Measurements from ENCODE around the gene SNRK. TPM values are rescaled to one million over a fixed set of nuclear protein-coding genes. Genes with fewer than 3 reads are reported as not detected.

The SNRK gene
- total and polyA plus RNA-seq, 9 of the 15 experiments (the other 6 are each of a cell fraction or from before 2014, with no cell fraction given), result 1.7 to 12.3 (median 7.3) TPM

- in situ Hi-C loops (cut with MboI), result no loop called here
- H3K4me1 ChIP-seq (replicated peaks in 1 of 2; ENCODE audit: control insufficient read depth in 2 of 2, insufficient read depth in 2 of 2, low read length in 2 of 2), result no peaks in the 10 kb centered on the region
- CTCF ChIA-PET (ENCODE audit: low intra/inter-chr PET ratio), result no interaction called here
- TF ChIP-seq ZNF639 (CRISPR knock-in tag; conservative IDR thresholded peaks at IDR 0.05 in 1 of 2, IDR thresholded peaks at IDR 0.05 in 1 of 2) (no peak), ARHGAP35 (IDR thresholded peaks at IDR 0.05; ENCODE audit: partially characterized antibody) (no peak), PTRF (tag; IDR thresholded peaks at IDR 0.05) (no peak), ZNF146 (CRISPR knock-in tag; IDR thresholded peaks at IDR 0.05; ENCODE audit: unreplicated experiment) (no peak), MEIS2 (IDR thresholded peaks at IDR 0.05; ENCODE audit: partially characterized antibody) (no peak), MCM3 (IDR thresholded peaks at IDR 0.05) (no peak), ELF2 (CRISPR knock-in tag; IDR thresholded peaks at IDR 0.05) (no peak), MAFF (IDR thresholded peaks at IDR 0.05; ENCODE audit: low read length) (no peak), RFX7 (CRISPR knock-in tag; IDR thresholded peaks at IDR 0.05) (no peak), NCOA4 (IDR thresholded peaks at IDR 0.05; ENCODE audit: partially characterized antibody) (no peak)
- TF ChIP-seq, protein P1, sequence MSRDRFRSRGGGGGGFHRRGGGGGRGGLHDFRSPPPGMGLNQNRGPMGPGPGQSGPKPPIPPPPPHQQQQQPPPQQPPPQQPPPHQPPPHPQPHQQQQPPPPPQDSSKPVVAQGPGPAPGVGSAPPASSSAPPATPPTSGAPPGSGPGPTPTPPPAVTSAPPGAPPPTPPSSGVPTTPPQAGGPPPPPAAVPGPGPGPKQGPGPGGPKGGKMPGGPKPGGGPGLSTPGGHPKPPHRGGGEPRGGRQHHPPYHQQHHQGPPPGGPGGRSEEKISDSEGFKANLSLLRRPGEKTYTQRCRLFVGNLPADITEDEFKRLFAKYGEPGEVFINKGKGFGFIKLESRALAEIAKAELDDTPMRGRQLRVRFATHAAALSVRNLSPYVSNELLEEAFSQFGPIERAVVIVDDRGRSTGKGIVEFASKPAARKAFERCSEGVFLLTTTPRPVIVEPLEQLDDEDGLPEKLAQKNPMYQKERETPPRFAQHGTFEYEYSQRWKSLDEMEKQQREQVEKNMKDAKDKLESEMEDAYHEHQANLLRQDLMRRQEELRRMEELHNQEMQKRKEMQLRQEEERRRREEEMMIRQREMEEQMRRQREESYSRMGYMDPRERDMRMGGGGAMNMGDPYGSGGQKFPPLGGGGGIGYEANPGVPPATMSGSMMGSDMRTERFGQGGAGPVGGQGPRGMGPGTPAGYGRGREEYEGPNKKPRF (IDR thresholded peaks at IDR 0.05; ENCODE audit: low read depth, low read length), result no peak
- TF ChIP-seq, protein P2, sequence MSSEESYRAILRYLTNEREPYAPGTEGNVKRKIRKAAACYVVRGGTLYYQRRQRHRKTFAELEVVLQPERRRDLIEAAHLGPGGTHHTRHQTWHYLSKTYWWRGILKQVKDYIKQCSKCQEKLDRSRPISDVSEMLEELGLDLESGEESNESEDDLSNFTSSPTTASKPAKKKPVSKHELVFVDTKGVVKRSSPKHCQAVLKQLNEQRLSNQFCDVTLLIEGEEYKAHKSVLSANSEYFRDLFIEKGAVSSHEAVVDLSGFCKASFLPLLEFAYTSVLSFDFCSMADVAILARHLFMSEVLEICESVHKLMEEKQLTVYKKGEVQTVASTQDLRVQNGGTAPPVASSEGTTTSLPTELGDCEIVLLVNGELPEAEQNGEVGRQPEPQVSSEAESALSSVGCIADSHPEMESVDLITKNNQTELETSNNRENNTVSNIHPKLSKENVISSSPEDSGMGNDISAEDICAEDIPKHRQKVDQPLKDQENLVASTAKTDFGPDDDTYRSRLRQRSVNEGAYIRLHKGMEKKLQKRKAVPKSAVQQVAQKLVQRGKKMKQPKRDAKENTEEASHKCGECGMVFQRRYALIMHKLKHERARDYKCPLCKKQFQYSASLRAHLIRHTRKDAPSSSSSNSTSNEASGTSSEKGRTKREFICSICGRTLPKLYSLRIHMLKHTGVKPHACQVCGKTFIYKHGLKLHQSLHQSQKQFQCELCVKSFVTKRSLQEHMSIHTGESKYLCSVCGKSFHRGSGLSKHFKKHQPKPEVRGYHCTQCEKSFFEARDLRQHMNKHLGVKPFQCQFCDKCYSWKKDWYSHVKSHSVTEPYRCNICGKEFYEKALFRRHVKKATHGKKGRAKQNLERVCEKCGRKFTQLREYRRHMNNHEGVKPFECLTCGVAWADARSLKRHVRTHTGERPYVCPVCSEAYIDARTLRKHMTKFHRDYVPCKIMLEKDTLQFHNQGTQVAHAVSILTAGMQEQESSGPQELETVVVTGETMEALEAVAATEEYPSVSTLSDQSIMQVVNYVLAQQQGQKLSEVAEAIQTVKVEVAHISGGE (CRISPR knock-in tag; IDR thresholded peaks at IDR 0.05), result no peak
- TF ChIP-seq, protein P3, sequence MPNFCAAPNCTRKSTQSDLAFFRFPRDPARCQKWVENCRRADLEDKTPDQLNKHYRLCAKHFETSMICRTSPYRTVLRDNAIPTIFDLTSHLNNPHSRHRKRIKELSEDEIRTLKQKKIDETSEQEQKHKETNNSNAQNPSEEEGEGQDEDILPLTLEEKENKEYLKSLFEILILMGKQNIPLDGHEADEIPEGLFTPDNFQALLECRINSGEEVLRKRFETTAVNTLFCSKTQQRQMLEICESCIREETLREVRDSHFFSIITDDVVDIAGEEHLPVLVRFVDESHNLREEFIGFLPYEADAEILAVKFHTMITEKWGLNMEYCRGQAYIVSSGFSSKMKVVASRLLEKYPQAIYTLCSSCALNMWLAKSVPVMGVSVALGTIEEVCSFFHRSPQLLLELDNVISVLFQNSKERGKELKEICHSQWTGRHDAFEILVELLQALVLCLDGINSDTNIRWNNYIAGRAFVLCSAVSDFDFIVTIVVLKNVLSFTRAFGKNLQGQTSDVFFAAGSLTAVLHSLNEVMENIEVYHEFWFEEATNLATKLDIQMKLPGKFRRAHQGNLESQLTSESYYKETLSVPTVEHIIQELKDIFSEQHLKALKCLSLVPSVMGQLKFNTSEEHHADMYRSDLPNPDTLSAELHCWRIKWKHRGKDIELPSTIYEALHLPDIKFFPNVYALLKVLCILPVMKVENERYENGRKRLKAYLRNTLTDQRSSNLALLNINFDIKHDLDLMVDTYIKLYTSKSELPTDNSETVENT (CRISPR knock-in tag; IDR thresholded peaks at IDR 0.05), result no peak
Observed at GRCh38 chr3:43238801-43239200, 47.5 kb upstream of the SNRK start.

More at GRCh38 chr3:43238801-43239200, 47.5 kb upstream of the SNRK start:
- Histone ChIP-seq H3K36me3 (ENCODE audit: control insufficient read depth, insufficient read depth, low read length) (no peaks in the 10 kb centered on the region), H3K4me2 (ENCODE audit: insufficient read depth, low read length) (no peak overlapping the region), H3K9me1 (ENCODE audit: control insufficient read depth, insufficient read depth, low read length) (no peaks in the 10 kb centered on the region), H3K9me3 (replicated peaks; ENCODE audit: control insufficient read depth, insufficient read depth, low read depth, low read length) (no peaks in the 10 kb centered on the region), H3K9ac (ENCODE audit: insufficient read depth in 1 of 2, low read depth in 2 of 2, low read length in 2 of 2) (no peak overlapping the region), H2AFZ (ENCODE audit: low read depth, low read length) (no peak overlapping the region), H3K4me3 (no peak overlapping the region), H3K27me3 (ENCODE audit: control insufficient read depth in 2 of 2, insufficient read depth in 2 of 2, low read length in 2 of 2) (peaks cover 8% of the 10 kb centered on the region in 2 experiments; a peak in 3 of 5 replicates), H3K27ac (ENCODE audit: extremely low read depth, low read depth, low read length) (no peak overlapping the region), H3K79me2 (ENCODE audit: control insufficient read depth, insufficient read depth, low read length) (no peaks in the 10 kb centered on the region), H4K20me1 (replicated peaks; ENCODE audit: control insufficient read depth, insufficient read depth, low read length) (no peaks in the 10 kb centered on the region)
- WGBS (ENCODE audit: insufficient coverage, low coverage, missing lambda C conversion rate), result 4% methylated on average over 4 of the region's 4 CpGs
- POLR2A ChIA-PET, result interaction anchor here (0.7 kb wide), 1 partner anchor 110 kb away, joined by 3 read pairs; no protein-coding TSS in a partner anchor
- no TSS peak for BruUV-seq (replicated peaks)
- DNase-seq (ENCODE audit: extremely low read depth in 1 of 4, low spot score in 3 of 4) (no peak), FAIRE-seq (no peak), ATAC-seq (no peak)
- intact Hi-C loops (cut with micrococcal nuclease), result no loop called here

Measured in K562 (cell line).